ENCODE results near the gene GOLGA6B.
"Not testable (repeated sequence)": the region's sequence is repeated elsewhere in the genome, so short reads cannot be mapped to it uniquely, and the experiment has no call there.

The GOLGA6B gene

GRCh38 chr15:72628249-72629067 is 26.0 kb upstream of the GOLGA6B start:
- H3K27ac ChIP-seq: not testable (repeated sequence)
- TF ChIP-seq CTCF (IDR thresholded peaks at IDR 0.05): peak; percentile 47

GRCh38 chr15:72629068-72629570 is 25.4 kb upstream of the GOLGA6B start:
- H3K27ac ChIP-seq: not testable (repeated sequence)

GRCh38 chr15:72636519-72637282 is 17.8 kb upstream of the GOLGA6B start:
- not testable (repeated sequence) for H3K27ac ChIP-seq

GRCh38 chr15:72639759-72640483 is 14.6 kb upstream of the GOLGA6B start:
- not testable (repeated sequence) for H3K27ac ChIP-seq

- H3K27ac ChIP-seq: not testable (repeated sequence)
Observed at GRCh38 chr15:72642271-72642670, 12.2 kb upstream of the GOLGA6B start.

GRCh38 chr15:72648631-72649253 is 5.8 kb upstream of the GOLGA6B start:
- H3K27ac ChIP-seq: not testable (repeated sequence)

- H3K27ac ChIP-seq: not testable (repeated sequence)
Observed at GRCh38 chr15:72656014-72656413, 1.5 kb downstream of the GOLGA6B start.

- not testable (repeated sequence) for H3K27ac ChIP-seq
Observed at GRCh38 chr15:72661081-72661480, 6.6 kb downstream of the GOLGA6B start.

GRCh38 chr15:72663931-72664330 is 9.4 kb downstream of the GOLGA6B start:
- not testable (repeated sequence) for H3K27ac ChIP-seq

GRCh38 chr15:72665706-72666105 is 11.2 kb downstream of the GOLGA6B start:
- not testable (repeated sequence) for H3K27ac ChIP-seq

GRCh38 chr15:72669803-72670202 is 15.3 kb downstream of the GOLGA6B start:
- not testable (repeated sequence) for H3K27ac ChIP-seq

- not testable (repeated sequence) for H3K27ac ChIP-seq
Observed at GRCh38 chr15:72670656-72671352, 16.3 kb downstream of the GOLGA6B start.

More at GRCh38 chr15:72670656-72671352, 16.3 kb downstream of the GOLGA6B start:
- TF ChIP-seq CTCF (IDR thresholded peaks at IDR 0.05): peak; percentile 91
